Mesendoderm (in vitro differentiated cells): ENCODE data around the gene SNX8.
A peak's percentile ranks its signal among the peaks of the same experiment; 100 is the strongest.
"Not testable (repeated sequence)": the region's sequence is repeated elsewhere in the genome, so short reads cannot be mapped to it uniquely, and the experiment has no call there.

ENCODE experiments used
- DNase-seq: peaks from one replicate; pipeline ENCODE4 v3.0.0; 2013
- H2AK5ac ChIP-seq: 2 replicates; pipeline ENCODE4 v1.6.1; 2013; ENCODE audit warnings: low read length, inconsistent platforms
- H2BK120ac ChIP-seq: 2 replicates; pipeline ENCODE4 v1.6.1; 2013; ENCODE audit warnings: low read depth, mild to moderate bottlenecking, low read length, moderate library complexity, mixed read lengths
- H2BK15ac ChIP-seq: replicated peaks from 2 replicates; pipeline ENCODE4 v1.6.1; 2013; ENCODE audit warnings: low read depth, mild to moderate bottlenecking, moderate library complexity
- H2BK5ac ChIP-seq: 2 replicates; pipeline ENCODE4 v1.6.1; 2013; ENCODE audit warnings: low read length, inconsistent platforms
- H3K18ac ChIP-seq: 2 replicates; pipeline ENCODE4 v1.6.1; 2013; ENCODE audit warnings: mild to moderate bottlenecking, low read length, mixed read lengths
- H3K23ac ChIP-seq: one replicate; pipeline ENCODE4 v1.6.1; 2013; ENCODE audit warnings: low read length
- H3K27ac ChIP-seq: 2 replicates; pipeline ENCODE4 v1.5.1; 2013; ENCODE audit warnings: low read depth, mild to moderate bottlenecking, inconsistent platforms, low read length, moderate library complexity
- H3K27me3 ChIP-seq: 2 replicates; pipeline ENCODE4 v1.6.1; 2013; ENCODE audit warnings: low read length, control low read depth, mild to moderate bottlenecking, inconsistent platforms; ENCODE audit not compliant: insufficient read depth, poor library complexity
- H3K36me3 ChIP-seq: 2 replicates; pipeline ENCODE4 v1.6.1; 2013; ENCODE audit warnings: low read length, inconsistent platforms; ENCODE audit not compliant: control insufficient read depth, insufficient read depth
- H3K4ac ChIP-seq: one replicate; pipeline ENCODE4 v1.6.1; 2013; ENCODE audit warnings: low read depth, mild to moderate bottlenecking, low read length, moderate library complexity
- H3K4me1 ChIP-seq: 2 replicates; pipeline ENCODE4 v1.6.1; 2013; ENCODE audit warnings: low read depth, low read length, inconsistent platforms; ENCODE audit not compliant: control insufficient read depth
- H3K4me2 ChIP-seq: 2 replicates; pipeline ENCODE4 v1.6.1; 2013; ENCODE audit warnings: low read length
- H3K4me3 ChIP-seq: 2 replicates; pipeline ENCODE4 v1.5.1; 2013; ENCODE audit warnings: mild to moderate bottlenecking, low read length
- H3K56ac ChIP-seq: one replicate; pipeline ENCODE4 v1.6.1; 2013; ENCODE audit warnings: low read length
- H3K79me1 ChIP-seq: 2 replicates; pipeline ENCODE4 v1.6.1; 2013; ENCODE audit warnings: low read length, inconsistent platforms
- H3K79me2 ChIP-seq: 2 replicates; pipeline ENCODE4 v1.6.1; 2013; ENCODE audit warnings: mild to moderate bottlenecking, low read length; ENCODE audit not compliant: control insufficient read depth, insufficient read depth
- H3K9ac ChIP-seq: 2 replicates; pipeline ENCODE4 v1.6.1; 2013; ENCODE audit warnings: low read length, inconsistent platforms
- H4K5ac ChIP-seq: one replicate; pipeline ENCODE4 v1.6.1; 2013; ENCODE audit warnings: low read length
- H4K8ac ChIP-seq: one replicate; pipeline ENCODE4 v1.6.1; 2013; ENCODE audit warnings: low read depth, mild to moderate bottlenecking, control low read depth, low read length, moderate library complexity
- WGBS: extraction: QIAGEN DNeasy Blood & Tissue Kit; methylation state at CpG from one replicate; pipeline ENCODE4 v1.1.7; 2013; ENCODE audit warnings: low lambda C conversion rate, missing lambda C conversion rate; ENCODE audit not compliant: insufficient coverage; ENCODE audit errors: extremely low coverage; 5-methylcytosine and 5-hydroxymethylcytosine counted together

Gene SNX8

GRCh38 chr7:2321020-2321419, 6.8 kb upstream of the SNX8 start:
- no peak overlapping the region for H3K18ac ChIP-seq
- H2BK5ac ChIP-seq: no peak overlapping the region
- no peak overlapping the region for H3K23ac ChIP-seq
- no peak overlapping the region for H2BK120ac ChIP-seq
- no peak overlapping the region for H3K56ac ChIP-seq
- DNase-seq: peak; percentile 63
- no peaks in the 10 kb centered on the region for H3K4me1 ChIP-seq
- no CpG with 5 or more reads among the region's 11 CpGs for WGBS
- H3K4me2 ChIP-seq: no peak overlapping the region
- H3K36me3 ChIP-seq: no peaks in the 10 kb centered on the region
- H3K4ac ChIP-seq: no peak overlapping the region
- H3K79me1 ChIP-seq: no peaks in the 10 kb centered on the region
- no peak overlapping the region for H3K4me3 ChIP-seq
- no peak overlapping the region for H3K27ac ChIP-seq
- H2BK15ac ChIP-seq: no peak overlapping the region
- H4K8ac ChIP-seq: no peak overlapping the region
- no peak overlapping the region for H4K5ac ChIP-seq
- H3K79me2 ChIP-seq: no peaks in the 10 kb centered on the region
- no peak overlapping the region for H2AK5ac ChIP-seq
- H3K9ac ChIP-seq: no peak overlapping the region
- no peaks in the 10 kb centered on the region for H3K27me3 ChIP-seq

DNA sequence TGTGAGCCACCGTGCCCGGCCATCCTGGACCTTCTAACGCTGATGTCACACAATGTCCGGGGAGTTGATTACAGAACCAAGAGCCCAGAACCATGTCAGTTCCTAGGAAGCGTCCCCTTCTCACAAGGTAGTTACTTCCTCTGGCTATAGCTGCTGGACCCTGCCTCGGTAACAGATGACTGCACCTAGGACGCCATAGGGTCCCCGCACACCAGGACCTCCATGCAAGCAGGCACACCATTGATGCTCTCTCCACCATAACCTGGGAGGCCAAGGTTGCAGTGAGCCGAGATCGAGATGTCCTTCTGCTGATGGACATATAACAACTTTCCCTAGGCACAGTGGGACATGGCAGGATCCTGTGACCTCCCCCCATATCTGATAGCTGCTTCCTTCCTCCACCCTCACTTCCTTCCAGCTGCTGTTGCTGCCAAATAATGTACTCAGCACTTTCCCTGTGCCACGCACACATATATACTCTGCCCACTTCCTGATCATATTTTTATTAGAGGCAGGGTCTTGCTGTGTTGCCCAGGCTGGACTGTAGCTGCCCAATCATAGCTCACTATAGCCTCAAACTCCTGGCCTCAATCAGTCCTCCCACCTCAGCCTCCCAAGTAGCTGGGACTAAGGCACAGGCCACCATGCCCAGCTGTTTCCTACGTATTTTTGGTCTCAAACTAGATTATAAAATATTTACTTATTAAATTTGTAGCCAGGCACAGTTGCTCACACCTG, 3.5 kb upstream of the SNX8 start:
- H3K4ac ChIP-seq: no peak overlapping the region
- no peak overlapping the region for H3K56ac ChIP-seq
- H2BK120ac ChIP-seq: no peak overlapping the region
- H3K9ac ChIP-seq: no peak overlapping the region
- no peaks in the 10 kb centered on the region for H3K27me3 ChIP-seq
- H3K23ac ChIP-seq: no peak overlapping the region
- H3K27ac ChIP-seq: no peak overlapping the region
- no peak overlapping the region for H2BK5ac ChIP-seq
- no CpG with 5 or more reads among the region's 12 CpGs for WGBS
- H4K8ac ChIP-seq: no peak overlapping the region
- H3K79me1 ChIP-seq: no peaks in the 10 kb centered on the region
- no peaks in the 10 kb centered on the region for H3K4me1 ChIP-seq
- H3K36me3 ChIP-seq: no peaks in the 10 kb centered on the region
- no peak for DNase-seq
- H3K18ac ChIP-seq: no peak overlapping the region
- H3K4me3 ChIP-seq: no peak overlapping the region
- H2BK15ac ChIP-seq: no peak overlapping the region
- H3K4me2 ChIP-seq: no peak overlapping the region
- no peak overlapping the region for H4K5ac ChIP-seq
- H3K79me2 ChIP-seq: peaks cover 4% of the 10 kb centered on the region
- no peak overlapping the region for H2AK5ac ChIP-seq

DNA sequence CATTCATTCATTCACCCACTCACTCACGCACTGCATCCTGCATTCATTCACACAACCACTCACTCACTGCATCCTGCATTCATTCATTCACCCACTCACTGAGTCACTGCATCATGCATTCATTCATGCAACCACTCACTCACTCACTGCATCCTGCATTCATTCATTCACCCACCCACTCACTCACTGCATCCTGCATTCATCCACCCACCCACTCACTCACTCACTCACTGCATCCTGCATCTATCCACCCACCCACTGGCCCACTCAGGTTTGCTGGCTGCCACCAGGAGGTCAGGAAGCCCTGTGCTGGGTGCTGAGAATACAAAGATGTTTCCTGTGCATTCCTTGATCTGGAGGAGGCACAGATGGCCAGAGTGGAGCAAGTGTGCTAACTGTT, 2.3 kb upstream of the SNX8 start:
- H2AK5ac ChIP-seq: no peak overlapping the region
- no peak overlapping the region for H4K5ac ChIP-seq
- DNase-seq: no peak
- no peaks in the 10 kb centered on the region for H3K27me3 ChIP-seq
- no peak overlapping the region for H3K56ac ChIP-seq
- H3K9ac ChIP-seq: no peak overlapping the region
- no peak overlapping the region for H3K18ac ChIP-seq
- H3K4ac ChIP-seq: no peak overlapping the region
- no peak overlapping the region for H4K8ac ChIP-seq
- peaks cover 1% of the 10 kb centered on the region for H3K79me1 ChIP-seq
- peaks cover 4% of the 10 kb centered on the region for H3K79me2 ChIP-seq
- no peak overlapping the region for H2BK5ac ChIP-seq
- no CpG with 5 or more reads among the region's 1 CpG for WGBS
- no peaks in the 10 kb centered on the region for H3K36me3 ChIP-seq
- no peak overlapping the region for H3K4me2 ChIP-seq
- no peak overlapping the region for H3K23ac ChIP-seq
- no peak overlapping the region for H2BK120ac ChIP-seq
- no peak overlapping the region for H3K4me3 ChIP-seq
- H3K27ac ChIP-seq: no peak overlapping the region
- no peaks in the 10 kb centered on the region for H3K4me1 ChIP-seq
- no peak overlapping the region for H2BK15ac ChIP-seq

- H2AK5ac ChIP-seq: no peak overlapping the region
- H2BK15ac ChIP-seq: no peak overlapping the region
- H3K79me1 ChIP-seq: peaks cover 1% of the 10 kb centered on the region
- H3K9ac ChIP-seq: no peak overlapping the region
- no peak overlapping the region for H3K23ac ChIP-seq
- H2BK120ac ChIP-seq: no peak overlapping the region
- H3K4ac ChIP-seq: no peak overlapping the region
- H3K36me3 ChIP-seq: no peaks in the 10 kb centered on the region
- no peak overlapping the region for H4K8ac ChIP-seq
- WGBS: no CpG with 5 or more reads among the region's 1 CpG
- no peaks in the 10 kb centered on the region for H3K4me1 ChIP-seq
- H3K56ac ChIP-seq: no peak overlapping the region
- no peak overlapping the region for H4K5ac ChIP-seq
- H2BK5ac ChIP-seq: no peak overlapping the region
- no peak overlapping the region for H3K18ac ChIP-seq
- no peaks in the 10 kb centered on the region for H3K27me3 ChIP-seq
- H3K4me3 ChIP-seq: no peak overlapping the region
- DNase-seq: no peak
- no peak overlapping the region for H3K4me2 ChIP-seq
- H3K79me2 ChIP-seq: peaks cover 4% of the 10 kb centered on the region
- no peak overlapping the region for H3K27ac ChIP-seq
Measured at GRCh38 chr7:2315787-2316186, 1.5 kb upstream of the SNX8 start.

- H3K23ac ChIP-seq, H3K4me3 ChIP-seq, H3K18ac ChIP-seq, H3K27me3 ChIP-seq, H2AK5ac ChIP-seq, H2BK15ac ChIP-seq, H3K36me3 ChIP-seq, DNase-seq, H3K4me2 ChIP-seq, H3K79me1 ChIP-seq, H3K9ac ChIP-seq, H4K5ac ChIP-seq, H3K4me1 ChIP-seq, H3K79me2 ChIP-seq, H3K56ac ChIP-seq, H2BK120ac ChIP-seq, H4K8ac ChIP-seq, H3K4ac ChIP-seq, H2BK5ac ChIP-seq, H3K27ac ChIP-seq: not testable (repeated sequence)
- 100% methylated on average over 1 of the region's 3 CpGs for WGBS
Measured at GRCh38 chr7:2314956-2315530, 802 bp upstream of the SNX8 start.
